OCI-LY7 (cell line): ENCODE data around the gene ESPNL. TPM values are rescaled to one million over a fixed set of nuclear protein-coding genes. Genes with fewer than 3 reads are reported as not detected.

Experiments
- BruUV-seq: library from RNA; stranded (reverse); fragments of 400-500 nt; replicated peaks from 2 replicates; lab custom pipeline; 2021; lab: Mats Ljungman, UMichigan
- CTCF ChIA-PET: fragments of 300-600 bp; sonication (Branson Sonifier 250); formaldehyde crosslinking; loops from one replicate; lab custom pipeline; 2022; ENCODE audit warnings: antibody characterized with exemption; ENCODE audit not compliant: unreplicated experiment; lab: Charles Lee
- POLR2A ChIA-PET: fragments of 300-600 bp; sonication (Branson Sonifier 250); formaldehyde crosslinking; loops from one replicate; lab custom pipeline; 2022; ENCODE audit warnings: antibody characterized with exemption; lab: Charles Lee
- DNase-seq: peaks from one replicate; pipeline ENCODE4 v3.0.0-alpha.2; 2015; ENCODE audit warnings: low spot score
- H2AFZ ChIP-seq: fragments of 200-600 bp; sonication (generic), shearing (Covaris generic); 2 replicates; pipeline ENCODE4 v1.6.1; 2014; ENCODE audit warnings: mild to moderate bottlenecking, antibody characterized with exemption, low read length, moderate library complexity
- H3K27ac ChIP-seq: fragments of 200-600 bp; sonication (generic); 2 replicates; pipeline ENCODE4 v1.5.1; 2014; ENCODE audit warnings: mixed run types, low read depth, mild to moderate bottlenecking, moderate library complexity, low read length, inconsistent platforms; ENCODE audit not compliant: poor library complexity, severe bottlenecking
- H3K36me3 ChIP-seq: fragments of 200-600 bp; sonication (generic); 2 replicates; pipeline ENCODE4 v1.6.1; 2014; ENCODE audit warnings: mild to moderate bottlenecking, antibody characterized with exemption, low read length, moderate library complexity, mixed read lengths; ENCODE audit not compliant: insufficient read depth
- H3K4me1 ChIP-seq: fragments of 200-600 bp; sonication (generic); 2 replicates; pipeline ENCODE4 v1.5.1; 2014; ENCODE audit warnings: mild to moderate bottlenecking, low read length; ENCODE audit not compliant: insufficient read depth, poor library complexity, severe bottlenecking
- H3K4me2 ChIP-seq: fragments of 200-600 bp; sonication (generic); 2 replicates; pipeline ENCODE4 v1.6.1; 2014; ENCODE audit warnings: mild to moderate bottlenecking, low read length
- H3K4me3 ChIP-seq: fragments of 200-600 bp; sonication (generic); 2 replicates; pipeline ENCODE4 v1.5.1; 2014; ENCODE audit warnings: mild to moderate bottlenecking, low read depth, low read length; ENCODE audit not compliant: poor library complexity, severe bottlenecking
- H3K79me2 ChIP-seq: fragments of 200-600 bp; sonication (generic); 2 replicates; pipeline ENCODE4 v1.6.1; 2016; ENCODE audit warnings: low read depth, mild to moderate bottlenecking, low read length, moderate library complexity, mixed read lengths; ENCODE audit not compliant: insufficient read depth
- H3K9me2 ChIP-seq: fragments of 200-600 bp; sonication (generic); 2 replicates; pipeline ENCODE4 v1.6.1; 2016; ENCODE audit warnings: mild to moderate bottlenecking, low read length, mixed read lengths; ENCODE audit not compliant: insufficient read depth
- H3K9me3 ChIP-seq: fragments of 200-600 bp; sonication (generic); 2 replicates; pipeline ENCODE4 v1.6.1; 2014; ENCODE audit warnings: mild to moderate bottlenecking, mixed run types, low read length, mixed read lengths
- H4K20me1 ChIP-seq: fragments of 200-600 bp; sonication (generic); 2 replicates; pipeline ENCODE4 v1.6.1; 2014; ENCODE audit warnings: mild to moderate bottlenecking, antibody characterized with exemption, low read length, moderate library complexity, mixed read lengths; ENCODE audit not compliant: insufficient read depth
- EZH2phosphoT487 ChIP-seq: fragments of 200-600 bp; sonication (generic); IDR thresholded peaks from 2 replicates; pipeline ENCODE4 v1.6.1; 2018; ENCODE audit warnings: low read depth, borderline replicate concordance, mild to moderate bottlenecking, mixed run types, antibody characterized with exemption, low read length, moderate library complexity, mixed read lengths
- intact Hi-C: fragments of 100-400 bp; cut with micrococcal nuclease; formaldehyde crosslinking; loops from one replicate; pipeline ENCODE4 v1.10.0; 2022; ENCODE audit not compliant: unreplicated experiment
- total RNA-seq, 2 experiments: library from RNA; depleted of rRNA in 1 of 2; stranded (reverse); fragments of >200 nt in 1 of 2; shearing (Covaris generic) in 1 of 2; gene quantifications; 2 replicates each; pipeline ENCODE4 v1.2.3, GENCODE V29; 2014 to 2022
- TF ChIP-seq, protein P1 (sequence below): fragments of 200-600 bp; sonication (generic); conservative IDR thresholded peaks from 2 replicates; pipeline ENCODE4 v1.5.1; 2014; ENCODE audit warnings: mild to moderate bottlenecking, antibody characterized with exemption, low read length, moderate library complexity, mixed read lengths

The ESPNL gene
- total RNA-seq, 2 experiments from 2014 or later, result 5.0 to 7.7 TPM

DNA sequence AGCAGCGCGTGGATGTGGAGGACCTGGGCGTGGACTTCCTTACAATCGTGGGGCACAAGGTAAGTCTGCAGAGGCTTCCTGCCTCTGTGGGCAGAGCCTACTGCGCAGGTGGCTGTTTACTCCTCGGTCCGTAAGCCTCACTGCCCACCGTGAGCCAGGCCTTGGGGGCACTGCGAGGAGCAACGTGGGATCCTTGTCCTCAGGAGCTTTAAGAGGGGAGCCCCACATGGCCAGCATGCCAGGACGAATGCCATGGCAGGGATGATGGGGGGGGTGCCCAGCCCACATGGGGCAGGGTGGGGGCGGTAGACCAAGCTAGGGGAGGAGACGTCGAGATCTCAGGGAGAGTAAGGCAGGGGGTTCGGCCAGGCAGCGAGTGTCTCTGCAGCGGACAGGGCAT, 18.0 kb upstream of the ESPNL start:
- ChIA-PET POLR2A (no interaction called here), CTCF (no interaction called here)
- no peaks in the 10 kb centered on the region for H3K79me2 ChIP-seq
- intact Hi-C loops, result no loop called here
- peaks cover 4% of the 10 kb centered on the region for H3K4me1 ChIP-seq
- H3K4me2 ChIP-seq, result no peak overlapping the region
- BruUV-seq, result no TSS peak
- H3K9me2 ChIP-seq, result no peaks in the 10 kb centered on the region
- H3K9me3 ChIP-seq, result peaks cover 9% of the 10 kb centered on the region; the same call in 1 of the 2 replicates
- no peak overlapping the region for H3K4me3 ChIP-seq
- no peak overlapping the region for H3K27ac ChIP-seq
- no peak for TF ChIP-seq EZH2phosphoT487
- TF ChIP-seq, protein P1, sequence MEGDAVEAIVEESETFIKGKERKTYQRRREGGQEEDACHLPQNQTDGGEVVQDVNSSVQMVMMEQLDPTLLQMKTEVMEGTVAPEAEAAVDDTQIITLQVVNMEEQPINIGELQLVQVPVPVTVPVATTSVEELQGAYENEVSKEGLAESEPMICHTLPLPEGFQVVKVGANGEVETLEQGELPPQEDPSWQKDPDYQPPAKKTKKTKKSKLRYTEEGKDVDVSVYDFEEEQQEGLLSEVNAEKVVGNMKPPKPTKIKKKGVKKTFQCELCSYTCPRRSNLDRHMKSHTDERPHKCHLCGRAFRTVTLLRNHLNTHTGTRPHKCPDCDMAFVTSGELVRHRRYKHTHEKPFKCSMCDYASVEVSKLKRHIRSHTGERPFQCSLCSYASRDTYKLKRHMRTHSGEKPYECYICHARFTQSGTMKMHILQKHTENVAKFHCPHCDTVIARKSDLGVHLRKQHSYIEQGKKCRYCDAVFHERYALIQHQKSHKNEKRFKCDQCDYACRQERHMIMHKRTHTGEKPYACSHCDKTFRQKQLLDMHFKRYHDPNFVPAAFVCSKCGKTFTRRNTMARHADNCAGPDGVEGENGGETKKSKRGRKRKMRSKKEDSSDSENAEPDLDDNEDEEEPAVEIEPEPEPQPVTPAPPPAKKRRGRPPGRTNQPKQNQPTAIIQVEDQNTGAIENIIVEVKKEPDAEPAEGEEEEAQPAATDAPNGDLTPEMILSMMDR, result no peak
- no peak for DNase-seq
- no peak overlapping the region for H2AFZ ChIP-seq
- peaks cover 54% of the 10 kb centered on the region for H3K36me3 ChIP-seq
- no peaks in the 10 kb centered on the region for H4K20me1 ChIP-seq

DNA sequence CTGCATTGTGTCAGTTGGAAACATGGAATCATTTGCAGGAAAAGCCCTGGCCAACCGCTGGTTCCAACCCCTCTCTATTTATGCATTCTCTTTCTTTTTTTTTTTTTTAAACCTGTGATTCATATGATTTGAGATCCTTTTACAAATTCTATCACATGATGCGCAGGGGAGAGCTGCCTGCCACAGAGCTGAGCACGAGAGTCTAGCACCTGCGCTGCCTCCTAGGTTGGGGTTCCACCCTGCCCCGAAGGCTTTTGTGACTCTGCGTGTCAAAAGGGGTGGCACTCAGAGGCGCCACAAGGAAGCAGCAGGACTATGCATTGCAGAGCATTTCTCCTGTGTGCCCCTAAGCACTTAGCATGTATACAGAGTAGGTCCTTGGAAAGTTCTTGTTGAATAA, 17.3 kb upstream of the ESPNL start:
- no peak for DNase-seq
- H3K36me3 ChIP-seq, result peaks cover 54% of the 10 kb centered on the region
- ChIA-PET CTCF (no interaction called here), POLR2A (no interaction called here)
- no peaks in the 10 kb centered on the region for H3K79me2 ChIP-seq
- no peak overlapping the region for H3K4me2 ChIP-seq
- BruUV-seq, result no TSS peak
- intact Hi-C loops, result no loop called here
- H3K9me3 ChIP-seq, result peaks cover 9% of the 10 kb centered on the region; the same call in 1 of the 2 replicates
- H3K9me2 ChIP-seq, result no peaks in the 10 kb centered on the region
- peaks cover 10% of the 10 kb centered on the region for H3K4me1 ChIP-seq
- TF ChIP-seq EZH2phosphoT487, result no peak
- TF ChIP-seq, protein P1, result no peak
- no peaks in the 10 kb centered on the region for H4K20me1 ChIP-seq
- no peak overlapping the region for H2AFZ ChIP-seq
- no peak overlapping the region for H3K4me3 ChIP-seq
- H3K27ac ChIP-seq, result no peak overlapping the region

DNA sequence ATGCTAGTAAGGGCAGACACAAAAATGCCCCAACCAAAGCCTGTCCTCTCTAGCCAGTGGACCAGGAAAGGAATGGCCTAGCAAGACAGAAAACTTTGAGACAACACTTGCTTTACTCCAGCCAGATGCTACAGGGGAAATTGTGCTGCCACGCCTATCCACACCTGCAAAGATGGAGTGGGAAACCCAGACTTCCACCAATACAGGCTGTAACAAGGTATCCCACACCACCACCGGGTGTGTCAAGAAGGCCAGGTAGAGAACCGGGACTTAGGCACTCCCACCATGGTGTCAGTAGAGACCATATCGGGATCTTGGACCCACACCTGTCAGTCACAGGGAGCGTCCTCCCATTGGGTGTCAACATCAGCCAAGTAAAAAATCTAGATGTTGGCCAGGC, 16.2 kb upstream of the ESPNL start:
- peaks cover 54% of the 10 kb centered on the region for H3K36me3 ChIP-seq
- DNase-seq, result no peak
- no peak overlapping the region for H3K4me2 ChIP-seq
- no peaks in the 10 kb centered on the region for H3K9me2 ChIP-seq
- H2AFZ ChIP-seq, result no peak overlapping the region
- no peak overlapping the region for H3K27ac ChIP-seq
- peaks cover 9% of the 10 kb centered on the region; the same call in 1 of the 2 replicates for H3K9me3 ChIP-seq
- no peaks in the 10 kb centered on the region for H3K79me2 ChIP-seq
- no peaks in the 10 kb centered on the region for H4K20me1 ChIP-seq
- TF ChIP-seq EZH2phosphoT487, result no peak
- TF ChIP-seq, protein P1, result no peak
- BruUV-seq, result no TSS peak
- no peak overlapping the region for H3K4me3 ChIP-seq
- ChIA-PET POLR2A (no interaction called here), CTCF (no interaction called here)
- H3K4me1 ChIP-seq, result peaks cover 10% of the 10 kb centered on the region
- intact Hi-C loops, result no loop called here
